Uterus (tissue), 2 donors: ENCODE measurements around the gene TMEM217.

Experiments
- CTCF ChIP-seq, 4 experiments: fragments of 200-600 bp in 2 of 4; fragments of 450-650 bp in 2 of 4; sonication (generic) in 2 of 4; IDR thresholded peaks; one replicate each; pipeline ENCODE4 v1.5.1; 2016 to 2019; ENCODE audit warnings: antibody characterized with exemption in 4 of 4, mild to moderate bottlenecking in 2 of 4, moderate library complexity in 1 of 4
- POLR2A ChIP-seq, 2 donors: fragments of 450-650 bp; IDR thresholded peaks; one replicate each; pipeline ENCODE4 v1.6.1; 2016; ENCODE audit warnings: antibody characterized with exemption in 2 of 2, mild to moderate bottlenecking in 1 of 2, moderate library complexity in 1 of 2

DNA sequence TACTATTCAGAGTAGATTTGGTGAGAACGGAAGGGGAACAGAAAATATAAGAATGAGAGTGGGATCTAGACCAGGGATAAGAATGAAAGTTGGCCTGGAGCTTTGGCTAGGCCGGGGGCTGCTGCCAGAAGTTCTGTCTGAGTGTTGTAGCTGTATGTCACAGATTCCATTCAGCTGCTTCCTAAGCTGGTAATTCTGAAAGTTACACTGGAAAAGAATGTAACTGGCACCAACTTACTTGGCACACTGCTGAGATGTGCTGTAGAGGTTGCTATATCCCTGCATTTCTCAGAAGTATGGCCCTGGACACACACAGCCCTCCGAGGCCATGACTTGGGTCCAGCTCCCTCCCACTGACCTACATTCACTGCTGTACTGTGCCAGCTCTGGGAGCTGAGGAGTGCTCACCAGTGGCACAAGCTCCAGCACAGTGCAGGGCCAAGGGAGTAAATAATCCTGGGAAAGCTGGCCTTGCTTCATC, 25.8 kb upstream of the TMEM217 start:
- TF ChIP-seq CTCF (IDR thresholded peaks at IDR 0.05) (no peak), POLR2A (IDR thresholded peaks at IDR 0.05) (no peak)
